PFSK-1 (cell line): ENCODE data around the gene IL9R.

Experiments
- FOXP2 ChIP-seq: optimal IDR thresholded peaks from 2 replicates; pipeline ENCODE3; 2011; ENCODE audit warnings: borderline replicate concordance, control low read depth, inconsistent platforms; ENCODE audit not compliant: insufficient read depth; ENCODE audit errors: extremely low read length, extremely low read depth
- POLR2AphosphoS5 ChIP-seq: IDR thresholded peaks from 2 replicates; pipeline ENCODE4 v1.6.1; 2012; ENCODE audit warnings: low read depth, mild to moderate bottlenecking, control low read depth, low read length, moderate library complexity
- SIN3A ChIP-seq: IDR thresholded peaks from 2 replicates; pipeline ENCODE4 v1.6.1; 2012; ENCODE audit warnings: mild to moderate bottlenecking, low read length, moderate library complexity, borderline replicate concordance; ENCODE audit not compliant: insufficient read depth
- TF ChIP-seq, protein P1 (sequence below), 2 experiments: IDR thresholded peaks; 2 replicates each; pipeline versions ENCODE4 v1.6.1 to v1.8.0; 2011 to 2012; ENCODE audit warnings: low read depth in 2 of 2, low read length in 2 of 2, control low read depth in 1 of 2, inconsistent platforms in 1 of 2, mild to moderate bottlenecking in 1 of 2, moderate library complexity in 1 of 2; ENCODE audit not compliant: insufficient read depth in 1 of 2

DNA sequence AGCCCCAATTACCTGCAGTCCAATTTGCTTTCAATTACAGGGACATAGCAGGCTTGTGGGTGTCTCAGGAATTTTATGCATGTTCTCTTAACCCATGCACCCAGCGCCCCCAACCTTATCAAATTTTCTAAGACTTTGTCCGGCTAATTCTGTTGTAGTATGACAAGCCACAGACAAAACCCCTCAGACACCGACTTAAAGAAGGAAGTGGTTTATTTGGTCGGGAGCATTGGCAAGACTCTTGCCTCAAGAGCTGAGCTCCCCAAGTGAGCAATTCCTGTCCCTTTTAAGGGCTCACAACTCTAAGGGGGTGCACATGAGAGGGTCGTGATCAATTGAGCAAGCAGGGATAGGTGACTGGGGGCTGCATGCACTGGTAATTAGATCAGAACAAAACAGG lies 28.7 kb upstream of the IL9R start:
- TF ChIP-seq, protein P1, sequence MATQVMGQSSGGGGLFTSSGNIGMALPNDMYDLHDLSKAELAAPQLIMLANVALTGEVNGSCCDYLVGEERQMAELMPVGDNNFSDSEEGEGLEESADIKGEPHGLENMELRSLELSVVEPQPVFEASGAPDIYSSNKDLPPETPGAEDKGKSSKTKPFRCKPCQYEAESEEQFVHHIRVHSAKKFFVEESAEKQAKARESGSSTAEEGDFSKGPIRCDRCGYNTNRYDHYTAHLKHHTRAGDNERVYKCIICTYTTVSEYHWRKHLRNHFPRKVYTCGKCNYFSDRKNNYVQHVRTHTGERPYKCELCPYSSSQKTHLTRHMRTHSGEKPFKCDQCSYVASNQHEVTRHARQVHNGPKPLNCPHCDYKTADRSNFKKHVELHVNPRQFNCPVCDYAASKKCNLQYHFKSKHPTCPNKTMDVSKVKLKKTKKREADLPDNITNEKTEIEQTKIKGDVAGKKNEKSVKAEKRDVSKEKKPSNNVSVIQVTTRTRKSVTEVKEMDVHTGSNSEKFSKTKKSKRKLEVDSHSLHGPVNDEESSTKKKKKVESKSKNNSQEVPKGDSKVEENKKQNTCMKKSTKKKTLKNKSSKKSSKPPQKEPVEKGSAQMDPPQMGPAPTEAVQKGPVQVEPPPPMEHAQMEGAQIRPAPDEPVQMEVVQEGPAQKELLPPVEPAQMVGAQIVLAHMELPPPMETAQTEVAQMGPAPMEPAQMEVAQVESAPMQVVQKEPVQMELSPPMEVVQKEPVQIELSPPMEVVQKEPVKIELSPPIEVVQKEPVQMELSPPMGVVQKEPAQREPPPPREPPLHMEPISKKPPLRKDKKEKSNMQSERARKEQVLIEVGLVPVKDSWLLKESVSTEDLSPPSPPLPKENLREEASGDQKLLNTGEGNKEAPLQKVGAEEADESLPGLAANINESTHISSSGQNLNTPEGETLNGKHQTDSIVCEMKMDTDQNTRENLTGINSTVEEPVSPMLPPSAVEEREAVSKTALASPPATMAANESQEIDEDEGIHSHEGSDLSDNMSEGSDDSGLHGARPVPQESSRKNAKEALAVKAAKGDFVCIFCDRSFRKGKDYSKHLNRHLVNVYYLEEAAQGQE (IDR thresholded peaks at IDR 0.05; ENCODE audit: insufficient read depth in 1 of 2, low read depth in 2 of 2, low read length in 2 of 2) = no peak
- TF ChIP-seq POLR2AphosphoS5 = no peak
- TF ChIP-seq FOXP2 = no peak
- no peak for TF ChIP-seq SIN3A
